Thoracic aorta (tissue), 2 donors: ENCODE data around the gene KIAA0753. TPM values are rescaled to one million over a fixed set of nuclear protein-coding genes. Genes with fewer than 3 reads are reported as not detected.

ENCODE experiments used
- ATAC-seq: fragments of 150-250 bp; one replicate; pipeline ENCODE4 v1.8.0; 2017; ENCODE audit warnings: low read depth; ENCODE audit not compliant: insufficient number of reproducible peaks, low FRiP score
- DNase-seq: peaks from one replicate; pipeline ENCODE4 v3.0.0-alpha.2; 2020; ENCODE audit warnings: low spot score
- H3K27ac ChIP-seq, 2 donors: fragments of 200-600 bp; sonication (generic); 1 replicate in 1 of 2; 2 replicates in 1 of 2; pipeline ENCODE4 v1.5.1; 2016; ENCODE audit warnings: mild to moderate bottlenecking in 2 of 2, moderate library complexity in 2 of 2
- H3K27me3 ChIP-seq: fragments of 200-600 bp; sonication (generic); replicated peaks from 2 replicates; pipeline ENCODE4 v1.6.0; 2016; ENCODE audit warnings: mild to moderate bottlenecking; ENCODE audit not compliant: insufficient read depth
- H3K36me3 ChIP-seq: fragments of 200-600 bp; sonication (generic); one replicate; pipeline ENCODE4 v1.5.1; 2016
- H3K4me1 ChIP-seq, 2 donors: fragments of 200-600 bp; sonication (generic); 1 replicate in 1 of 2; 2 replicates in 1 of 2; pipeline versions ENCODE4 v1.5.1 to v1.6.0; 2016; ENCODE audit warnings: low read depth in 2 of 2, mild to moderate bottlenecking in 1 of 2; ENCODE audit not compliant: control insufficient read depth in 1 of 2
- H3K4me3 ChIP-seq: fragments of 200-600 bp; sonication (generic); 2 replicates; pipeline ENCODE4 v1.5.1; 2016; ENCODE audit warnings: mild to moderate bottlenecking
- H3K9me3 ChIP-seq: fragments of 200-600 bp; sonication (generic); 2 replicates; pipeline ENCODE4 v1.5.1; 2016
- CTCF ChIP-seq: fragments of 200-600 bp; sonication (generic); IDR thresholded peaks from one replicate; pipeline ENCODE4 v1.5.1; 2019; ENCODE audit warnings: antibody characterized with exemption
- total RNA-seq, 2 donors: library from RNA; depleted of rRNA; stranded (reverse); fragments of >200 nt; gene quantifications; one replicate each; pipeline versions ENCODE4 v1.1.0 to v1.2.3, GENCODE V29; 2016

KIAA0753 gene
- total RNA-seq, 2 donors from 2014 or later, result 15.9 to 27.5 TPM

DNA sequence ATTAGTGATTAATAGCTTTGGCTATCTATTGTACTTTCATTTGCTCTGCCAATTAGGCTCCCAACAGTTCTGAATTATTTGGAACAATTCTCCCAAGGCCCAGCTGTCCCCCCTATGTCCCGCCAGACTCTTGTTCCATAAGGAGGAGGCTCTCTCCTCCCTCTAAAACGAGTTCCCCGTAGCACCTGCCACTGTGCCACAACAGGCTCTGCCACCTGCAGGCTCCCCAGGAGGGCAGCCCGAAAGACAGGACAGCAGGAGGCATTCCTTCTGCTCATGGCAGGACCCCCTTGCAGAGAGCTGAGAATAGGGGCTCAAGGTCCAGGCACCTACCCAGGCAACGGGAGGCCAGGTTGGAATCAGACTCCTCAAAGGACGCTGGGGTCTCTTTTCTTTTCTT lies 93.2 kb downstream of the KIAA0753 start:
- Histone ChIP-seq H3K9me3 (no peaks in the 10 kb centered on the region), H3K27ac (no peak overlapping the region), H3K4me3 (no peak overlapping the region), H3K36me3 (no peaks in the 10 kb centered on the region), H3K27me3 (no peaks in the 10 kb centered on the region), H3K4me1 (no peaks in the 10 kb centered on the region)
- no peak for TF ChIP-seq CTCF
- DNase-seq (no peak), ATAC-seq (no peak)

GRCh38 chr17:6546069-6546718 lies 94.3 kb downstream of the KIAA0753 start:
- Histone ChIP-seq H3K4me1 (no peaks in the 10 kb centered on the region), H3K27ac (no peak overlapping the region), H3K27me3 (no peaks in the 10 kb centered on the region), H3K9me3 (no peaks in the 10 kb centered on the region), H3K4me3 (no peak overlapping the region), H3K36me3 (no peaks in the 10 kb centered on the region)
- DNase-seq (no peak), ATAC-seq (no peak)
- TF ChIP-seq CTCF, result no peak

GRCh38 chr17:6545291-6545690 lies 95.2 kb downstream of the KIAA0753 start:
- ATAC-seq (no peak), DNase-seq (no peak)
- TF ChIP-seq CTCF, result no peak
- H3K27ac ChIP-seq, result no peak overlapping the region
- H3K36me3 ChIP-seq, result no peaks in the 10 kb centered on the region
- H3K9me3 ChIP-seq, result no peaks in the 10 kb centered on the region
- H3K4me3 ChIP-seq, result no peak overlapping the region
- no peaks in the 10 kb centered on the region for H3K4me1 ChIP-seq
- H3K27me3 ChIP-seq, result no peaks in the 10 kb centered on the region

DNA sequence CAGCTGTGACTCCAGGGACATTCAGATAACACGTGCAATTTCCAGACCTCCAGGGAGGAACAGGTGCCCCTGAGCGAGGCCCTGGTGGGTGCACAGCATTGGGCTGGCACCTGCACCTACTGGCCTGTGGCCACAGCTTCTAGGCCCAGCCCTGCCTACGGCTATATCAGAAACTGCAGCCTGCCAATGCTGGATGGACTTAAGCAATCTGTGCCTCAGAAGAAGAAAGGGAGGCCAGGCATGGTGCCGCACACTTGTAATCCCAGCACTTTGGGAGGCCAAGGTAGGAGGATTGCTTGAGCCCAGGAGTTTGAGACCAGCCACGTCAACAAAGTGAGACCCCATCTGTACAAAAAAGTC lies 96.5 kb downstream of the KIAA0753 start:
- no peaks in the 10 kb centered on the region for H3K4me1 ChIP-seq
- no peak overlapping the region for H3K27ac ChIP-seq
- ATAC-seq (no peak), DNase-seq (no peak)
- no peaks in the 10 kb centered on the region for H3K27me3 ChIP-seq
- TF ChIP-seq CTCF, result no peak
- H3K36me3 ChIP-seq, result no peaks in the 10 kb centered on the region
- H3K9me3 ChIP-seq, result no peaks in the 10 kb centered on the region
- H3K4me3 ChIP-seq, result no peak overlapping the region

DNA sequence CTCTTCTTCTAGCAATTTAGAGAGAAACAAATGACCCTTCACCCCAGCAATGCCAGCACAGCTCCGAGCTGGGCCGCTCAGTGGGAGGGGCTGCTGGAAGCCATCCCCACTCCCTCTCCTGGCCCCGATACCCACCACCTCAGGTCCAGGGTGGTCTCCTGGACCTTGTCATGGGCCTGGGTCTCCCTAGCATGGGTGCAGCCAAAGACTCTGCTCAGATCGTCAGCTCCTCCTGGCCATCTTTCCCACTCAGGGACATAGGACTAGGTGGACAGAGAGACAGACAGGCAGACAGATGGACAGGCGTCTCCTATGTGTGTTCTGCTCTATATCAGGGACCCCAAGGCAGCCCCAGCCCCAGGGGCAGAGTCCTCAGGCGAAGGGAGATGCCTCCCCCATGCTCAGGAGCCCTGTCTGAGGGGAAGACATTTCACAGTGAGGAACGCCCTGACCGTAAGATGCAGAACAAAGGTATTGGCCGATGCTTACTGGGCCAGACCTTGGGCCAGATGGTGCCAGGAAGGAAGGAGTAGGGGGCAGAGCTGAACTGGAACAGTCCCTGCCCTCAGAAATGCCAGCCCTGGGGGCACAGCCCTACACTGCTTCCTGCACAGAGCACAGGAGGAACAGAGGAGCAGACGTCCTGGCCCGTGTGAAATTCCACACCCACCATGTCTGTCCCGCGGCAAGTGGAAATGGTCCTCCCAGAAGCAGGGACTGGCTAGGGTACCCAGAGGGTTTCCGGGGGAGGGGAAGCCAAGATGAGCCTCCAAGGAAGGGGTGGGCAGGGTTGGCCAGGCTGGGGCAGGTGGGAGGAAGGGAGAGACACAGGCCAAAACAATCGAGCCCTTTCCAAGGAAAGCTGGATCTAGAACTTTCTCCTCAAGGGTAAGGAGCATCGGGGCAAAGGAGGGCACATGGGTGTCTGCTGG lies 97.2 kb downstream of the KIAA0753 start:
- no peak for TF ChIP-seq CTCF
- DNase-seq, result no peak
- no peak for ATAC-seq

More for the DNA sequence above, 97.2 kb downstream of the KIAA0753 start:
- Histone ChIP-seq H3K27ac (no peak overlapping the region), H3K27me3 (no peaks in the 10 kb centered on the region), H3K4me3 (no peak overlapping the region), H3K9me3 (no peaks in the 10 kb centered on the region), H3K36me3 (no peaks in the 10 kb centered on the region), H3K4me1 (no peaks in the 10 kb centered on the region)
